ENCODE results near the gene TRAPPC3.

The TRAPPC3 gene

DNA sequence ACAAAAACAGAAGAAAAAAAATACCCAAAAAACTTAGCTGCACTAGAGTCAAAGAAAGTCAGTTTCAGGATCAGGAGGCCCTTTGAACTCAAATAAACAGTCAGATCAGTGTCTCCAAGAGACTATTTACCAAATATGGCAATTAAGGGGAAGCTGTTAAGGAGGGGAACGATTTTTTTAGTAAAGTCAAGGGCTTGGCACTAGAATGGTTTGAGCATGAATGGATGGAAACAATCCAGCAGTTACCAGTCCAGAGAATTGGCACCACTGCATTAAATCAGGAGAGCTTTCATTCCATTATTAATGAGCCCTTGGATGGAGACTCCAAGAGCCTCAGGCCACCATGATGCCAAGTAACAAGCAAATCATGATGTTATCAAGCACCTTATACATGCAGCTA is 7.2 kb downstream of the TRAPPC3 start:
- H3K36me3 ChIP-seq (ENCODE audit: insufficient read depth, low read length), result peaks cover 38% of the 10 kb centered on the region
- H3K4me2 ChIP-seq (ENCODE audit: insufficient read depth, low read length), result no peak overlapping the region
- no peak overlapping the region for H2AFZ ChIP-seq (ENCODE audit: low read depth, low read length)
- H3K27me3 ChIP-seq (ENCODE audit: insufficient read depth, low read length, poor library complexity), result no peaks in the 10 kb centered on the region
- no peak overlapping the region for H3K4me3 ChIP-seq (ENCODE audit: low read depth in 1 of 2, low read length in 2 of 2)
- H3K27ac ChIP-seq (ENCODE audit: low read length), result no peak overlapping the region
- no peaks in the 10 kb centered on the region for H3K9me3 ChIP-seq (ENCODE audit: insufficient read depth, low read length, severe bottlenecking)
- DNase-seq, result no peak
- TF ChIP-seq EZH2 (IDR thresholded peaks at IDR 0.05; ENCODE audit: borderline replicate concordance, low read depth, low read length, severe bottlenecking), result no peak
- TF ChIP-seq, protein P1, sequence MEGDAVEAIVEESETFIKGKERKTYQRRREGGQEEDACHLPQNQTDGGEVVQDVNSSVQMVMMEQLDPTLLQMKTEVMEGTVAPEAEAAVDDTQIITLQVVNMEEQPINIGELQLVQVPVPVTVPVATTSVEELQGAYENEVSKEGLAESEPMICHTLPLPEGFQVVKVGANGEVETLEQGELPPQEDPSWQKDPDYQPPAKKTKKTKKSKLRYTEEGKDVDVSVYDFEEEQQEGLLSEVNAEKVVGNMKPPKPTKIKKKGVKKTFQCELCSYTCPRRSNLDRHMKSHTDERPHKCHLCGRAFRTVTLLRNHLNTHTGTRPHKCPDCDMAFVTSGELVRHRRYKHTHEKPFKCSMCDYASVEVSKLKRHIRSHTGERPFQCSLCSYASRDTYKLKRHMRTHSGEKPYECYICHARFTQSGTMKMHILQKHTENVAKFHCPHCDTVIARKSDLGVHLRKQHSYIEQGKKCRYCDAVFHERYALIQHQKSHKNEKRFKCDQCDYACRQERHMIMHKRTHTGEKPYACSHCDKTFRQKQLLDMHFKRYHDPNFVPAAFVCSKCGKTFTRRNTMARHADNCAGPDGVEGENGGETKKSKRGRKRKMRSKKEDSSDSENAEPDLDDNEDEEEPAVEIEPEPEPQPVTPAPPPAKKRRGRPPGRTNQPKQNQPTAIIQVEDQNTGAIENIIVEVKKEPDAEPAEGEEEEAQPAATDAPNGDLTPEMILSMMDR (IDR thresholded peaks at IDR 0.05; ENCODE audit: borderline replicate concordance, extremely low read depth, low read length, poor library complexity, severe bottlenecking), result no peak
- no peak overlapping the region for H3K9ac ChIP-seq (ENCODE audit: low read depth, low read length)
- H3K79me2 ChIP-seq (ENCODE audit: insufficient read depth, low read length), result peaks cover 56% of the 10 kb centered on the region
- peaks cover 17% of the 10 kb centered on the region for H4K20me1 ChIP-seq (ENCODE audit: insufficient read depth, low read length)
- H3K4me1 ChIP-seq (ENCODE audit: insufficient read depth, low read length), result peaks cover under 1% of the 10 kb centered on the region; the same call in 1 of the 2 replicates
- no peak for ATAC-seq (ENCODE audit: insufficient read depth, low read depth)

DNA sequence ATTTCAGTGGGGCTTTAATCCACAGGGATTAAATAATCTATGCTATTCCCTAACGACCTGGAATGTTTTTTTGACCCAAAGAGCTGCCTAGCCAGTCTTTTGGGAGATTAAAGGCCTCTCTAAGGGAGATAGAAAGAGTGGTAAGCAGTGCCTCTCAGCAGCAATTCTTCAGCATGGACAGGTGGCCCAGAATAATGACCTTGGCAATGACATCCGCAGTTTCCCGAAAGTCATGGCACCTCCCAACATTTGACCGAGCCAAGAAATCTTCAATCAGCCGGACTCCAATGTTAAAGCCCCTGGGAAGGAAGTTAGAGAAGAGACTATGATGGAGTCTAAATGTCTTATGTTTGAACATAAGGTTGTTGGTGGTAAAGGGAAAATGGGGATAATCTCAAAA is 9.8 kb downstream of the TRAPPC3 start:
- Histone ChIP-seq H3K4me2 (ENCODE audit: insufficient read depth, low read length) (no peak overlapping the region), H3K4me3 (ENCODE audit: low read depth in 1 of 2, low read length in 2 of 2) (no peak overlapping the region), H4K20me1 (ENCODE audit: insufficient read depth, low read length) (peaks cover 15% of the 10 kb centered on the region), H2AFZ (ENCODE audit: low read depth, low read length) (no peak overlapping the region), H3K9ac (ENCODE audit: low read depth, low read length) (no peak overlapping the region), H3K27me3 (ENCODE audit: insufficient read depth, low read length, poor library complexity) (no peaks in the 10 kb centered on the region), H3K79me2 (ENCODE audit: insufficient read depth, low read length) (peaks cover 39% of the 10 kb centered on the region), H3K27ac (ENCODE audit: low read length) (no peak overlapping the region), H3K4me1 (ENCODE audit: insufficient read depth, low read length) (no peaks in the 10 kb centered on the region), H3K9me3 (ENCODE audit: insufficient read depth, low read length, severe bottlenecking) (no peaks in the 10 kb centered on the region), H3K36me3 (ENCODE audit: insufficient read depth, low read length) (peaks cover 43% of the 10 kb centered on the region)
- TF ChIP-seq, protein P1 (IDR thresholded peaks at IDR 0.05; ENCODE audit: borderline replicate concordance, extremely low read depth, low read length, poor library complexity, severe bottlenecking), result no peak
- no peak for TF ChIP-seq EZH2 (IDR thresholded peaks at IDR 0.05; ENCODE audit: borderline replicate concordance, low read depth, low read length, severe bottlenecking)
- DNase-seq (no peak), ATAC-seq (ENCODE audit: insufficient read depth, low read depth) (no peak)

DNA sequence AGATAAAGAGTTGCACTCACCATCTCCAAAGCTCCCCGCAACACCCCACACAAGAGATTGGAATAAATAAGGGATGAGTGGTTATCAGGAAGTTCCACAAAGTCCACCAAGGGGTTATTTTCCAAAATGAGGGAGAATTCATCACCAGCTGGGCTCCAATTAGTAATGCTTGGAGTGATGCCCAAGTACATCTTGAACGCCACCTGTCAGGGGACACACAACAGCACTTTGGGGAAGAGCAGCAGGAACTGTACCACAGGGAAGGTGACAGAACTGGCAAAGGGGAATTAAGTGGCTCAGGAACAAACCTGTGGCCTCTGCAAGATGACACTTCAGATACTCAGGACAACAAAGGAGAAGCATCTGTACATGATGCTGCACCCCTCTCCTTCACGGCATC is 11.5 kb downstream of the TRAPPC3 start:
- Histone ChIP-seq H2AFZ (ENCODE audit: low read depth, low read length) (no peak overlapping the region), H4K20me1 (ENCODE audit: insufficient read depth, low read length) (peaks cover 12% of the 10 kb centered on the region), H3K36me3 (ENCODE audit: insufficient read depth, low read length) (peaks cover 43% of the 10 kb centered on the region), H3K9me3 (ENCODE audit: insufficient read depth, low read length, severe bottlenecking) (no peaks in the 10 kb centered on the region), H3K9ac (ENCODE audit: low read depth, low read length) (no peak overlapping the region), H3K4me3 (ENCODE audit: low read depth in 1 of 2, low read length in 2 of 2) (no peak overlapping the region), H3K27ac (ENCODE audit: low read length) (no peak overlapping the region), H3K79me2 (ENCODE audit: insufficient read depth, low read length) (peaks cover 24% of the 10 kb centered on the region), H3K4me1 (ENCODE audit: insufficient read depth, low read length) (no peaks in the 10 kb centered on the region), H3K4me2 (ENCODE audit: insufficient read depth, low read length) (no peak overlapping the region), H3K27me3 (ENCODE audit: insufficient read depth, low read length, poor library complexity) (no peaks in the 10 kb centered on the region)
- DNase-seq (no peak), ATAC-seq (ENCODE audit: insufficient read depth, low read depth) (no peak)
- TF ChIP-seq, protein P1 (IDR thresholded peaks at IDR 0.05; ENCODE audit: borderline replicate concordance, extremely low read depth, low read length, poor library complexity, severe bottlenecking), result no peak
- no peak for TF ChIP-seq EZH2 (IDR thresholded peaks at IDR 0.05; ENCODE audit: borderline replicate concordance, low read depth, low read length, severe bottlenecking)

DNA sequence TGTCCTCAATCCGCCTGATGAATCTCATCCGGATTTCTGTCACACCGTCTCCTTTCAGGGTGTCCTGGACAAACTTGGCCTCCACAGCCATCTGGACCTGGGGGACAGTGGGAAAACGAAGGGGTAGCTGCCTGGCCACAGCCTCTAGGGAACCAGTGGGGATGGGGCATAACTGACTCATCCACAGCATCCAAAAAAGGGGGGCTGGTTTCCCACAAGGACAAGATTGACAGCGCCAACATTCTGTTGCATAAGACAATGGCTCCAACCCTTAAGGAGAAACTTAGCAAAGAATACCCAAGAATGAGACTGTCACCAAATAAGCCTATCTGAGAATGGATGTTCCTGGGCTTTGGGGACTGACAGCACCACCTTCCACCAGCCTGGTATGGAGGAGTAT is 12.1 kb downstream of the TRAPPC3 start:
- Histone ChIP-seq H3K27me3 (ENCODE audit: insufficient read depth, low read length, poor library complexity) (no peaks in the 10 kb centered on the region), H3K9ac (ENCODE audit: low read depth, low read length) (no peak overlapping the region), H4K20me1 (ENCODE audit: insufficient read depth, low read length) (peaks cover 12% of the 10 kb centered on the region), H3K4me2 (ENCODE audit: insufficient read depth, low read length) (no peak overlapping the region), H3K9me3 (ENCODE audit: insufficient read depth, low read length, severe bottlenecking) (no peaks in the 10 kb centered on the region), H3K27ac (ENCODE audit: low read length) (no peak overlapping the region), H3K4me1 (ENCODE audit: insufficient read depth, low read length) (no peaks in the 10 kb centered on the region), H2AFZ (ENCODE audit: low read depth, low read length) (no peak overlapping the region), H3K79me2 (ENCODE audit: insufficient read depth, low read length) (peaks cover 19% of the 10 kb centered on the region), H3K36me3 (ENCODE audit: insufficient read depth, low read length) (peaks cover 43% of the 10 kb centered on the region), H3K4me3 (ENCODE audit: low read depth in 1 of 2, low read length in 2 of 2) (no peak overlapping the region)
- no peak for DNase-seq
- no peak for ATAC-seq (ENCODE audit: insufficient read depth, low read depth)
- no peak for TF ChIP-seq EZH2 (IDR thresholded peaks at IDR 0.05; ENCODE audit: borderline replicate concordance, low read depth, low read length, severe bottlenecking)
- TF ChIP-seq, protein P1 (IDR thresholded peaks at IDR 0.05; ENCODE audit: borderline replicate concordance, extremely low read depth, low read length, poor library complexity, severe bottlenecking), result no peak
